OCI-LY3 (cell line): Measurements from ENCODE around the gene GPM6B.

Experiments
- H2AFZ ChIP-seq: fragments of 200-600, 300-600 bp; shearing (Covaris generic); 2 replicates; pipeline ENCODE4 v1.6.0; 2014; ENCODE audit warnings: antibody characterized with exemption, low read depth, low read length
- H3K27ac ChIP-seq: fragments of 200-600, 300-600 bp; sonication (generic); 2 replicates; pipeline ENCODE4 v1.5.1; 2014; ENCODE audit warnings: mild to moderate bottlenecking, low read length, moderate library complexity, mixed read lengths
- H3K27me3 ChIP-seq: fragments of 200-600, 300-600 bp; sonication (generic); 2 replicates; pipeline ENCODE4 v1.6.1; 2014; ENCODE audit warnings: low read depth, low read length, mixed read lengths
- H3K36me3 ChIP-seq: fragments of 200-600, 300-600 bp; sonication (generic); replicated peaks from 2 replicates; pipeline ENCODE3; 2014; ENCODE audit warnings: low read depth, low read length, mixed read lengths
- H3K4me1 ChIP-seq: fragments of 300-600, 200-600 bp; sonication (generic); 2 replicates; pipeline ENCODE4 v1.6.1; 2014; ENCODE audit warnings: low read length, mixed read lengths
- H3K4me2 ChIP-seq: fragments of 200-600, 300-600 bp; sonication (generic); 2 replicates; pipeline ENCODE4 v1.6.1; 2014; ENCODE audit warnings: low read length, mixed read lengths
- H3K4me3 ChIP-seq: fragments of 300-600, 200-600 bp; sonication (generic); 2 replicates; pipeline ENCODE4 v1.5.1; 2014; ENCODE audit warnings: antibody characterized with exemption, mild to moderate bottlenecking, low read length, moderate library complexity
- H3K79me2 ChIP-seq: fragments of 300-600, 200-600 bp; shearing (Covaris generic); 2 replicates; pipeline ENCODE4 v1.6.1; 2014; ENCODE audit warnings: mild to moderate bottlenecking, low read length, mixed read lengths
- H3K9ac ChIP-seq: fragments of 300-600, 200-600 bp; shearing (Covaris generic); 2 replicates; pipeline ENCODE4 v1.6.0; 2014; ENCODE audit warnings: mild to moderate bottlenecking, low read length, moderate library complexity
- H3K9me3 ChIP-seq: fragments of 200-600, 300-600 bp; shearing (Covaris generic); 2 replicates; pipeline ENCODE4 v1.6.1; 2014; ENCODE audit warnings: low read length, mixed read lengths; ENCODE audit not compliant: insufficient read depth
- H4K20me1 ChIP-seq: fragments of 200-600, 300-600 bp; sonication (generic); 2 replicates; pipeline ENCODE4 v1.6.1; 2016; ENCODE audit warnings: low read length, mixed read lengths; ENCODE audit not compliant: insufficient read depth
- CTCF ChIP-seq: fragments of 200-600, 300-600 bp; sonication (generic); IDR thresholded peaks from 2 replicates; pipeline ENCODE4 v1.5.1; 2014; ENCODE audit warnings: antibody characterized with exemption, low read length, low read depth
- EZH2phosphoT487 ChIP-seq: fragments of 200-600 bp; shearing (Covaris generic); IDR thresholded peaks from 2 replicates; pipeline ENCODE4 v1.6.1; 2018; ENCODE audit warnings: antibody characterized with exemption, mixed run types, low read depth

Gene GPM6B

GRCh38 chrX:13763489-13763888 is 53.4 kb downstream of the GPM6B start:
- Histone ChIP-seq H3K27me3 (no peaks in the 10 kb centered on the region), H3K9me3 (no peaks in the 10 kb centered on the region), H3K79me2 (peaks cover 6% of the 10 kb centered on the region), H3K36me3 (peaks cover 50% of the 10 kb centered on the region), H3K4me2 (peak overlapping the region; percentile 27; the same call in 1 of the 2 replicates), H3K27ac (no peak overlapping the region), H2AFZ (no peak overlapping the region), H3K4me3 (no peak overlapping the region), H4K20me1 (no peaks in the 10 kb centered on the region), H3K9ac (no peak overlapping the region), H3K4me1 (peaks cover 63% of the 10 kb centered on the region)
- TF ChIP-seq EZH2phosphoT487 (no peak), CTCF (no peak)

GRCh38 chrX:13761606-13762414 is 55.1 kb downstream of the GPM6B start:
- Histone ChIP-seq H2AFZ (no peak overlapping the region), H3K36me3 (peaks cover 55% of the 10 kb centered on the region), H4K20me1 (no peaks in the 10 kb centered on the region), H3K79me2 (peaks cover 6% of the 10 kb centered on the region), H3K4me3 (peak overlapping the region; percentile 39), H3K9ac (peak overlapping the region; percentile 39; the same call in 1 of the 2 replicates), H3K4me1 (peaks cover 79% of the 10 kb centered on the region), H3K27me3 (no peaks in the 10 kb centered on the region), H3K27ac (peak overlapping the region; percentile 98), H3K9me3 (no peaks in the 10 kb centered on the region), H3K4me2 (peak overlapping the region; percentile 62)
- no peak for TF ChIP-seq EZH2phosphoT487
- TF ChIP-seq CTCF, result no peak

DNA sequence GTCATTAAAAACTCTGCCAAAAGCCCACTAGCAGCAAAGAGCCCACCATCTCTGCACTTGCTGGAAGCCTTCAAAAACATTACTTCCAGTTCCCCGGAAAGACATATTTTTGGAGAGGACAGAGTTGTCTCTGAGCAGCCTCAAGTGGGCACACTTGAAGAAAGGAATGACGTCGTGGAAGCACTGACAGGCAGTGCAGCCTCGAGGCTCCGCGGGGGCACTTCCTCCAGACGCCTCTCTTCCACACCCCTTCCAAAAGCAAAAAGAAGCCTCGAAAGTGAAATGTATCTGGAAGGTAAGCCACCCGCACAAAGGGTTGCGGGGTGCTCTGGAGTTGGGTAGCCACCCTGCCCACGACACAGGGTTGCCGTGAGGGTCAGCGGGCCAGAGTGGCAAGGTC is 56.5 kb downstream of the GPM6B start:
- no peaks in the 10 kb centered on the region for H3K27me3 ChIP-seq
- peaks cover 82% of the 10 kb centered on the region for H3K4me1 ChIP-seq
- TF ChIP-seq EZH2phosphoT487, result no peak
- TF ChIP-seq CTCF, result no peak
- peak overlapping the region; percentile 98 for H3K27ac ChIP-seq
- peaks cover 50% of the 10 kb centered on the region for H3K36me3 ChIP-seq
- no peak overlapping the region for H2AFZ ChIP-seq
- H3K4me3 ChIP-seq, result peak overlapping the region; percentile 35; the same call in 1 of the 2 replicates
- H3K79me2 ChIP-seq, result peaks cover 6% of the 10 kb centered on the region
- peak overlapping the region; percentile 70 for H3K4me2 ChIP-seq
- H3K9ac ChIP-seq, result peak overlapping the region; percentile 48; the same call in 1 of the 2 replicates
- H3K9me3 ChIP-seq, result no peaks in the 10 kb centered on the region
- H4K20me1 ChIP-seq, result no peaks in the 10 kb centered on the region

DNA sequence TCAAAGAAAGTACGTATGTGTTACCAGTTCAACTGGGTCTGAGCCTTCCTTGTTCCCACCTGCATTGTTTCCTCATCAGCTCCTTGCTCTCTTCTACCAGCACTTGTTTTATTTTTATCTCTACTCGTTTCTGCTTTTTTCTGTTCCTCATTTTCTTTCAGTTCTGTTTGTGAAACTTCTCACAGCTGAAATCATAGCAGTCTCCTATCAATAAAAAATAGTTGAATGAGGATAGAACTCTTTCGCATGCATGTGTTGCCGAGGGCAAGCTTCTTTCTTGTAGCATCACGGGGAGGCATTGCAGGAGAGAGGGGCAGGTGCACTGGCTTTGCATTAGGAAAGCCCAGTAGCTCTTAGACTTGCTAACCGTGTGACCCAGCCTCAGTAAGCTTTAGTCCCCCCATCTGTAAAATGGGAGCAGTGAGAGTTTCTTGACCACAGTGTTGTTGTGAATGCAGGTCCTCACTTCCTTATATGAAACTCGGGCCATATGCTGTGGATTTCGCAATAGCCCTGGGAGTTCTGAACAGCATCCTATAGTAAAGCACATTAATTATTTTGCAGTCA is 57.7 kb downstream of the GPM6B start:
- Histone ChIP-seq H3K27ac (peak overlapping the region; percentile 98), H2AFZ (no peak overlapping the region), H3K4me1 (peaks cover 86% of the 10 kb centered on the region), H3K9me3 (no peaks in the 10 kb centered on the region), H3K27me3 (no peaks in the 10 kb centered on the region), H3K36me3 (peaks cover 48% of the 10 kb centered on the region), H3K4me2 (peak overlapping the region; percentile 70), H3K9ac (peak overlapping the region; percentile 52; the same call in 1 of the 2 replicates), H4K20me1 (no peaks in the 10 kb centered on the region), H3K79me2 (peaks cover 6% of the 10 kb centered on the region), H3K4me3 (peak overlapping the region; percentile 35)
- TF ChIP-seq CTCF, result no peak
- no peak for TF ChIP-seq EZH2phosphoT487
